ENCODE results near the gene CCDC127.
"Not testable (repeated sequence)": the region's sequence is repeated elsewhere in the genome, so short reads cannot be mapped to it uniquely, and the experiment has no call there.

Gene CCDC127, protein sequence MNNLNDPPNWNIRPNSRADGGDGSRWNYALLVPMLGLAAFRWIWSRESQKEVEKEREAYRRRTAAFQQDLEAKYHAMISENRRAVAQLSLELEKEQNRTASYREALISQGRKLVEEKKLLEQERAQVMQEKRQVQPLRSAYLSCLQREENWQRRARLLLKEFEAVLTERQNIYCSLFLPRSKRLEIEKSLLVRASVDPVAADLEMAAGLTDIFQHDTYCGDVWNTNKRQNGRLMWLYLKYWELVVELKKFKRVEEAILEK

DNA sequence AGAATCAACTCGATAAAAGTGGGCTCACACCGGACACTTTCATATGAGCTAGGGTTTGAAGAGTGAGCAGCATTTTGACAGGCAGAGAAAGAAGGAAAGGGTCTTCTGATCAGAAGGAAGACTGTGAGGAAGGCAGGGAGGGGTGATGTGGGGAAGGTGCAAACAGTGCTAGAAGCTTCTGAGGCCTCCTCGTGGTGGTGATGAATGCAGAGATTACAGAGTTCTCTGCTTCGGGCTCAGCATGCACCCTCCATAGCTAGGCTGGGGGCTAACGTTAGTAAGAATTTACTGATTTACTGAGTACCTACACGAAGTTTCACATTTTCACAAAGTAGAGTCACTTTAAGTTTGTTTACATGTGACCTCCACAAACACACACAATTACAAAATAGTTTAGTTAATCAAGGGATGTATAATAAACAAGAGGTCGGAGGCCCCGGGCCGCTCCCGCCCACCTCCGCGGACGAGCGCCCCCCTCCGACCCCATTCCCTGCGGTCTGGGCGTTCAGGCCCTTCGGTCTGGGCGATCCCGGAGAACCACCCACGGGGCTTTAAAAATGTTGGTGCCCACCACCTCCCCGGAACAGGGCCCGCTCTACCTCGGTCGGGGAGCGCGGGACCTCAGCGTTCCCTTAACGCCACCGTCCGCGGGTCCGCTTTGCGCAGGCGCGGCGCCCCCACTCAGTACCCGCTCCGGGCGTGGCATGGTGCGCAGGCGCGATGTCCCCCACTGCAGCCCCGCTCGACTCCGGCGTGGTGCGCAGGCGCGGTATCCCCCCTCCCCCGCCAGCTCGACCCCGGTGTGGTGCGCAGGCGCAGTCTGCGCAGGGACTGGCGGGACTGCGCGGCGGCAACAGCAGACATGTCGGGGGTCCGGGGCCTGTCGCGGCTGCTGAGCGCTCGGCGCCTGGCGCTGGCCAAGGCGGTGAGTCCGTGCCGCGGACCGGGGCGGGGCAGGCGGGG, at the start of gene CCDC127, which contains the start of gene SDHA:
TSS of gene CCDC127 (minus strand) at position 660 of the 963 bp plus-strand sequence. CDS start 1,304 bp downstream, outside the sequence.
TSS of gene SDHA (plus strand) at position 827 of the 963 bp plus-strand sequence. CDS start at position 863, 36 bp downstream.
- peak; percentile 99 for DNase-seq

DNA sequence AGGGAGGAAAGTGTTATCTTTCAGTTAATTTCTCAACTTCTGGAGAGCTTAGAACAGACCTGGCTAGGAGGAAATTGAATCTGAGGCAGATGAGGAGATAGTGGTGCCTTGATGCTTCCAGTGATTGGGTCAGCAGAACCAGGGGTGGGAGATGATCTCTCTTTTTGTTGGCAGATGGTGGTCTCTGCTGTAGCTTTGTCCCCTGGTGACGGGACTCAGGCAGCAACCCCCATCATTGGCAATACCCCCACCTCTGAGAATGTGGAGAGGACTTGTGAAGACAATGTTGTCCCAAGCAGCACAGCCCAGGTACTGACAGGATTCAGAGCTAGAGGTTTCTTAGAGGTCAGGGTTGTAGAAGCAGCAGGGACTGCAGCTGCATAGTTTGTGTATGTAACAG, 49.8 kb upstream of the CCDC127 start:
- no peak for DNase-seq

DNA sequence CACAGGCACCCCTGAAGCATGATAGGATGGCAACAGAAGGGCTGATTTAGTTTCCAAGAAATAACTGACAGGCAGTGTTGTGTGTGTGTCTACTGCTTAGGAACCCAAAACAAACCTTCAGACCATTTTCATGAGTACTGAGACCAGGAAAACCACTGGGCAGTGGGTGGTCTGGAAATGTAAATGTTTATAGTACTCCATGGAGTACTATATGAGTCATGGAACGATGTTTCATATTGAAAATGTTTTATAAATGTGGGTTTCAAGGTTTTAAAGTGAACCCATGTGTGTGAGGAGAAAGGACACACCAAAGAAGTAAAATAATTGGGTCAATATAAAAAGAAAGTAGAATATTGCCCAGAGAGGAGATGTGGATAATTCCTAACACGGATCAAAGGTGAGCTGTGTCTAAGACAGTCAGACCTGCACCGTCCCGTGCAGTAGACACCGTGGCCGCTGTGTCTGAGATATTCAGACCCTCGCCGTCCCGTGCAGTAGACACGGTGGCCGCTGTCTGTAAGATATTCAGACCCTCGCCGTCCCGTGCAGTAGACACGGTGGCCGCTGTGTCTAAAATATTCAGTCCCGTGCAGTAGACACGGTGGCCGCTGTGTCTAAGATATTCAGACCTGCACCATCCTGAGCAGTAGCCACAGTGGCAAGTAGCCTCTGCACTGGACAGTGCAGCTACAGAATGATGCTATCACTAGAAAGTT, 48.5 kb upstream of the CCDC127 start:
- not testable (repeated sequence) for DNase-seq

DNA sequence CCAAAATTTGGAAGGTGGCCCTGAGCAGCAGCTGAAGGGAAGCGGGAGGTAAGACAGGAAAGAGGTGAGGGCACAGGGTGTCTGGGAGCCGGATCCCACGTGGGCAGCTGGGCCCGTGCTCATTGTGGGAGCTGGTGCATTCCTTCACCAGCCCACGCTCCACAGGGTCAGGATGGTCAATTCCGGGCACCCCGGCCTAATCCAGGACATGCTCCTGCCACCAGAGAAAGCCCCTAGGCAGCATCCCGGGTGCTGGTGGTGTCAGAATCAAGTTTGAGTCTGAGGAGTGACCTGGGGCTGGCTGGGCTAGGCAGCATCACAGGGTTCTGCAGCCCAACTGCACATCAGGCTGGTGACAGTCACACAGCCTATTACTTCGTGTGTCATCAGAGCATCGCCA, 46.4 kb upstream of the CCDC127 start:
- no peak for DNase-seq

DNA sequence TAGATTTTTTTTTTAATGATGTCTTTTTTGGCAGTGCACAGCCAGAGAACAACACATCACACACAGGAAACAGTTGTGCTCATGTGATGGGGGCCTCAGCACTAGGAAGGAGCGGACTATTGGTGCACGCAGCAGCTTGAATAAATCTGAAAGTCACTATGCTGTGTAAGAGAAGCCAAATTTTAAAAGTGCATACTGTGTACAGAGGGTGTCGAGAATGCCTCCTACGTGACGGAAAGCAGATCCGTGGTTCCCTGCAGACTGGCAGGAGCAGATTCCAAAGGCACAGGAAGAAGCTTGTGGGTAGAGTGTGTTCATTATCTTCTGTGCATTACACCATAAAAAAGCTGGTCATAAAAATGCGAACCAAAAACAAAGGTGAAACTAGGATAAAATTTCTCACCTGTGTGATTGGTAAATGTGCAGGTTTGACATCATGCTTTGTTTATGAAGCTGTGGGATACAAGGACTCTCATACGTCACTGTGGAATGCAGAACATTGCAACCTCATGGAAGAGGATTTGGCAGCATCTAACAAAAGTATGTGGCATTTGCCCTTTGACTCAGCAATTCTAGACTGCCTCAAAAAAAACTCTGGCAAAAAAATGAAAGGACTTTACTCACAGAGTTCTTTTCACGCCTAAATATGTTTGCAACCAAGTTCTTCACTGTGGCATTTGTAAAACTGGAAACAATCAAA, 45.5 kb upstream of the CCDC127 start:
- DNase-seq, result not testable (repeated sequence)

DNA sequence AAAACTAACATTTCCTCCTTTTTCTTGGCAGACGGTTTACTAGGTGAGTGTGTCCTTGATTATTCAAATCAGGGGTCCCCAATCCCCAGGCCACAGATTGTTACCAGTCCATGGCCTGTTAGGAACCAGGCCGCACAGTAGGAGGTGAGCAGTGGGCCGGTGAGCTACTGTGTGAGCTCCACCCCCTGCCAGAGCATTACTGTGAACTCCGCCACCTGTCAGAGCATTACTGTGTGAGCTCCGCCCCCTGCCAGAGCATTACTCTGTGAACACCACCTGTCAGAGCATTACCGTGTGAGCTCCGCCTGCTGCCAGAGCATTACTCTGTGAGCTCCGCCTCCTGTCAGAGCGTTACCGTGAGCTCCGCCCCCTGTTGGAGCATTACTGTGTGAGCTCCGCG, 39.2 kb upstream of the CCDC127 start:
- DNase-seq, result no peak

DNA sequence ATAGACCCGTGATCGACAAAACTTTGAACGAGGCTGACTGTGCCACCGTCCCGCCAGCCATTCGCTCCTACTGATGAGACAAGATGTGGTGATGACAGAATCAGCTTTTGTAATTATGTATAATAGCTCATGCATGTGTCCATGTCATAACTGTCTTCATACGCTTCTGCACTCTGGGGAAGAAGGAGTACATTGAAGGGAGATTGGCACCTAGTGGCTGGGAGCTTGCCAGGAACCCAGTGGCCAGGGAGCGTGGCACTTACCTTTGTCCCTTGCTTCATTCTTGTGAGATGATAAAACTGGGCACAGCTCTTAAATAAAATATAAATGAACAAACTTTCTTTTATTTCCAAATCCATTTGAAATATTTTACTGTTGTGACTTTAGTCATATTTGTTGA, 38.4 kb upstream of the CCDC127 start:
- not testable (repeated sequence) for DNase-seq

DNA sequence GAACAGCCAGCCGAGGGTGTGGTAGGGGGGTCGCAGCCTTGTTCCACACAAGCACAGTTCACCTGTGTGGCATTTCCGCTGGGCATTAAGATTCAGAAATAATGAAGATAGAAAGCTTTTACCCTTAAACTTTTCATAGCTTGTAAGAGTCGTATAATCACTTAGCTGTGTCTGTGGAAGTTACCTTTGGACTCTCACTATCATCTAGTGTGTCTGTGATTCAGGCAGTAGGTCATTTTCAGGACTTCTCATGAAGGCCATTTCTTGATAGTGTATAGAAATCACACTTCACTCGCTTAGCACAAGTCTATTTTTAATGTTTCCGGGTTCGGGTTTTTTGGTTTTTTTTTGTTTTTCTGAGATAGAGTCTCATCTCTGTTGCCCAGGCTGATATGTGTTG, 37.2 kb upstream of the CCDC127 start:
- not testable (repeated sequence) for DNase-seq

DNA sequence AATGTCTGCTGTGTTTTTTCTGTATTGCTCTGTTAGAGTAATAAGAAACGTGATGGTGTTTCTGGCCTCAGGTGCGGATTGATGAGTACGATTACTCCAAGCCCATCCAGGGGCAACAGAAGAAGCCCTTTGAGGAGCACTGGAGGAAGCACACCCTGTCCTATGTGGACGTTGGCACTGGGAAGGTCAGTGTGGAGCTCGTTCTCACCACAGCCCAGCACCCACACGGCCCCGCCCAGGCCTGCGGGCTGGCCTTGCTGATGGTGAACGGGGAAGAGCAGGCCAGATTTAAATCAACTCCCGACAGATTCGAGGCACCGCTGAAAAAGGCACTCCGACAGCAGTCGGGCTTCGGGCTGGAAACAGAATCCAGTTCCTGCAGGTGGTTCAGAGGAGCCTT, 36.4 kb upstream of the CCDC127 start:
- not testable (repeated sequence) for DNase-seq

DNA sequence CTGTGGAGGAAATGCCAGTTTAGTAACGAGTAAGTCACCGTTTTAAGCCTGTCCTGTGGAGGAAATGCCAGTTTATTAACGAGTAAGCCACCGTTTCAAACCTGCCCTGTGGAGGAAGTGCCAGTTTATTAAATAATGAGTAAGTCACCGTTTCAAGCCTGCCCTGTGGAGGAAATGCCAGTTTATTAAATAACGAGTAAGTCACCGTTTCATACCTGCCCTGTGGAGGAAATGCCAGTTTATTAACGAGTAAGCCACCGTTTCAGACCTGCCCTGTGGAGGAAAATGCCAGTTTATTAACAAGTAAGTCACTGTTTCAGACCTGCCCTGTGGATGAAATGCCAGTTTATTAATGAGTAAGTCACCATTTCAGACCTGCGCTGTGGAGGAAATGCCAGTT, 34.6 kb upstream of the CCDC127 start:
- no peak for DNase-seq

DNA sequence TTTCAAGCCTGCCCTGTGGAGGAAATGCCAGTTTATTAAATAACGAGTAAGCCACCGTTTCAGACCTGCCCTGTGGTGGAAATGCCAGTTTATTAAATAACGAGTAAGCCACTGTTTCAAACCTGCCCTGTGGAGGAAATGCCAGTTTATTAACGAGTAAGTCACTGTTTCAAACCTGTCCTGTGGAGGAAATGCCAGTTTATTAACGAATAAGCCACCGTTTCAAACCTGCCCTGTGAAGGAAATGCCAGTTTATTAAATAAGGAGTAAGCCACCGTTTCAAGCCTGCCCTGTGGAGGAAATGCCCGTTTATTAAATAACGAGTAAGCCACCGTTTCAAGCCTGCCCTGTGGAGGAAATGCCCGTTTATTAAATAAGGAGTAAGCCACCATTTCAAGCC, 34.0 kb upstream of the CCDC127 start:
- not testable (repeated sequence) for DNase-seq

DNA sequence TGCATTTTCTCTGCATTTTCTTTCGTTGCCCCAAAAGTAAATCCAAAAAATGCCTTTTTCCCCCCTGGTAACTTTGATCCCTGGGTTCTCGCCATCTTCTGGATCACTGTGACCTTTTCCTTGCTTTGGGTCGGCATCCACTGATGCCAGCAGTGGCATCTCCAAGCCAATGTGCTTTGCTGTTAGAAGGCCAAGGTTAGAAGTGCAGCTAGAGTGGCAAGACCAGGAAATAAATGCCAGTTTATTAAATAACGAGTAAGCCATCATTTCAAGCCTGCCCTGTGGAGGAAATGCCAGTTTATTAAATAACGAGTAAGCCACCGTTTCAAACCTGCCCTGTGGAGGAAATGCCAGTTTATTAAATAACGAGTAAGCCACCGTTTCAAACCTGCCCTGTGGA, 33.6 kb upstream of the CCDC127 start:
- DNase-seq, result not testable (repeated sequence)

DNA sequence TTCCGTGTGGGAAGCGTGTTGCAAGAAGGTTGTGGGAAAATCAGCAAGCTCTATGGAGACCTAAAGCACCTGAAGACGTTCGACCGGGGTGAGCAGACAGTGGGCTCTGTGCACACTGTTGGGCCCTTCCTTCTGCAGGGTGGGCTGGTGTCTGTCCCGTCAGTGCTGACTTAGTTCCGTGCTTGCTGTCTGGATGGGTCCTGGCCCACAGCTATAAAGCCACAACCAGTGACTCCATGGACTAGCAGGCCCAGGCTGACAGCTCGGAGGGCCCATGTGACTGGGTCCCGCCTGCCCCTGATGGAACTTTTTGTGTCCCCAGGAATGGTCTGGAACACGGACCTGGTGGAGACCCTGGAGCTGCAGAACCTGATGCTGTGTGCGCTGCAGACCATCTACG, 33.1 kb upstream of the CCDC127 start:
- not testable (repeated sequence) for DNase-seq

DNA sequence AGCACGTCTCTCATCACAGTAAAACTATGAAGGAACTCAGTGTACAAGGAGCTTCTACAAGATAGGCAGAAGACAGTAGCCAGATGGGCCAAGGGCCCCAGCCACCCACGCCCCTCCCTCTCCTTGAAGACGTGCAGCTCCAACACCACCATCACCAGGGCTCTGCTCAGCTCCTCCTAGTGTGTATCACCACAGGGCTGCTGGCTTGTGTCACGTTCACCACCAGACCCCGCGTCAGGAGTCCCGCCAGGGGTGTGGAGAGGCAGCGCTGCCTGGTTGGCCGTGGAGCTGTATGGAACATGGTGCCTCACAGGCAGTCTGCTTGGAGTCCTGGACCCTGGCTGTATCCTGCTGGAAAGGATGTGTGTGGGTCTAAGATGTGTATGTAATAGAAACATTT, 32.4 kb upstream of the CCDC127 start:
- DNase-seq, result not testable (repeated sequence)

DNA sequence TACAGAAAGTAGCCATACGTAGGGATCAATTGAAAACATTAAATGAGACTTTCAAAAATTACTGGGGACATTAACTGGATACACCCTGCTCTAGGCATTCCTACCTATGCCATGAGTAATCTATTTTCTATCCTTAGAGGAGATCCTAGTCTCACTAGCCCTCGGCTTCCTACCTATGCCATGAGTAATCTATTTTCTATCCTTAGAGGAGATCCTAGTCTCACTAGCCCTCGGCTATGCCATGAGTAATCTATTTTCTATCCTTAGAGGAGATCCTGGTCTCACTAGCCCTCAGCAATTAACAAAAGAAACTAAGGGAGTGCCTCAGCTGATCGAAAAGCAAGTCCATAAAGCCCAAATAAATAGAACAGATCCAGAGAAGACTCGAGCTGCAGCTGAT, 27.8 kb upstream of the CCDC127 start:
- DNase-seq, result not testable (repeated sequence)

DNA sequence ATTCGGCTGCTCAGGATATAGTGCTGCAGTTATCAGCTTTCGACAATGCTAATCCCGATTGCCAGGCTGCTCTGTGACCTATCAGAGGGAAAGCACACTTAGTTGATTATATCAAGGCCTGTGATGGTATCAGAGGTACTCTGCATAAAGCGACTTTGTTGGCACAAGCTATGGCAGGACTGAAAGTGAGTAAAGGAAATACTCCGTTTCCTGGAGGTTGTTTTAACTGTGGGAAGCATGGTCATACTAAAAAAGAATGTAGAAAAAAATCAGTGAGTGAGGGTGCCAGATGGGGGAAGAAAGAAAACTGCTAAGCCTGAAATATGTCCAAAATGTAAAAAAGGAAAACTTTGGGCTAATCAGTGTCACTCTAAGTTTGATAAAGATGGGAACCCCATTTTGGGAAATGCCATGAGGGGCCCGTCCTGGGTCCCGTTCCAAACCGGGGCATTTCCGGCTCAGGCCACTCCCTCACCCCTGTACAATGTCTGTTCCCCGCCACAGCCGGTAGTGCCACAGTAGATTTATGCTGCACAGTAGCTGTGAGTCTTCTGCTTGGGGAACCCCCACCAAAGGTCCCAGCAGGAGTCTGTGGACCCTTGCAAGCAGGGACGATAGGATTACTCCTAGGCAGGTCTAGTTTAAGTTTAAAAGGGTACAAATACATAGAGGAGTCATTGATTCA, 25.9 kb upstream of the CCDC127 start:
- not testable (repeated sequence) for DNase-seq

DNA sequence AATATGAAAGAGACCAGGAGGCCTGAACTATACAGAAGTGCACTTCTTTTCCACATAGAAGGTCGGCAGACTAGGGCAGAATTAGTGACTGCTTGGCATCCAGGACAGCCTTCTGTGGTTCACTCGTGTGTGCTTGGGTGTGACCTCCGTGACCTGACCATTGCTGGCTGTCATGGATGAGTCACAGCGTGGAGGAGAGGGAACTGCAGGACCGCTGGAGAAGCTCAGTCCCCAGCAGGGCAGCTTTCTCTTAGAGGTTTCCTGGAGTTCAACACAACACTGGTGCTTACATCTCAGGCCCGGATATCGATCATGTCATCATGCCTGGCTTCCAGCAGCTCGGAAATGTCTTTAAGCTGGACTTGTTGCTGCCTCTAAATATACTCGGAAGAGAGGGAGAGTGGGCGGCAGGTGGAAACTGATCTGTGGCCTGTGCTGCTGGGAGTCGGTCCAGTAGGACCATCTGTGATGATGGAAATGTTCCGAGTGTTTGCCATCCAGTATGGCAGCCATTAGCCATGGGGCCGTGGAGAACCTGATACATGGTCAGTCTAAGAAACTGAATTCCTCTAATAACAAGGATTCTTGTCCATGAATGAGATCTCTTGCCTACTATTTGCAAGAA, 23.2 kb upstream of the CCDC127 start:
- not testable (repeated sequence) for DNase-seq

DNA sequence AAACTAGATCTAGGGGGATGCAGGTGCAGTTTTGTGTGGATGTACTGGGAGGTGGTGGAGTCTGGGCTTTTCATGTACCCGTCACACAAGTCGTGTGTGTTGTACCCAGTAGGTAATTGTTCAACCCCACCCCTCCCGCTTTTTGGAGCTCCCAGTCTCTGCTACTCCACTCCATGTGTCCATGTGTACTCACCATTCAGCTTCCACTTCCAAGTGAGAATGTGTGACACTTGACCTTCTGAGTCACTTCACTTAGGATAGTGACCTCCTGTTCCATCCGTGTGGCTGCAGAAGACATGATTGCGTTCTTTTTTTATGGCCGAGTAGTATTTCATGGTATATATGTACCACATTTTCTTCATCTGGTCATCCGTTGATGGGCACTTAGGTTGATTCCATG, 22.6 kb upstream of the CCDC127 start:
- not testable (repeated sequence) for DNase-seq

DNA sequence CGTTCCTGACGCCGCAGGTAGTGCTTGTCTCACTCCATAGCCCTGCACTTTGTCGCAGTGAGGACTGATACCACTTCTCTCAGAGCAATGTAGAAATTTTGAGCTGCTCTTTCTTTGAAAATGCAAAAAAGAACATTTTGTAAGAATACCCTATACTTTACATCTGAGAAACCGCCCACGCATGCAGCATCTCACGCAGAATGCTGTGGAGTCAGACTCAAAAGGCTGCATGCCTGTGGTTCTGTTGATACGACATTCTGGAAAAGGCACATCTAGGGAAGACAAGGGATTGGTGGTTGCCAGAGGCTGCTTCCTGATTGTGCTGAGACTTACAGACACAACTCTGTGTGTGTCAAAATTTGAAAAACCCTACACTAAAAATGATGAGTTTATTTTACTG, 20.0 kb upstream of the CCDC127 start:
- not testable (repeated sequence) for DNase-seq

DNA sequence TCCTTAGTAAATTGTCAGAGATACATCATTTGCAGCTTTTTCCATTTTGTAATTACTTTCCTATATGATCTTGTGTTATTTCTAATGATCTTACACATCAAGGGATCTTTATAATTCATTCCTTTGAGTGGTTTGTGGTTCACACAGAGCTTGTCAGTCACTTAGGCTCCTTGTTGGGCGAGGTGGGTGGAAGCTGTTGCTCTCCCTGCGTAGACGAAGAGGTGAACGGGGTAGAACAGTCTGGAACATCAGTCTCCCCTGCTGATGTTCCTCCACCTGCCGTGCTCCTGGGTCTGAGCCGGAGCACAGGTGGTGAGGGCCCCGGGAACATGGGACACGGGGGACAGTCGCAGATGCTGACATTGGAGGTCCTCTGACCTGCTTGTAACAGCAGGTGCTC, 17.6 kb upstream of the CCDC127 start:
- DNase-seq, result not testable (repeated sequence)

DNA sequence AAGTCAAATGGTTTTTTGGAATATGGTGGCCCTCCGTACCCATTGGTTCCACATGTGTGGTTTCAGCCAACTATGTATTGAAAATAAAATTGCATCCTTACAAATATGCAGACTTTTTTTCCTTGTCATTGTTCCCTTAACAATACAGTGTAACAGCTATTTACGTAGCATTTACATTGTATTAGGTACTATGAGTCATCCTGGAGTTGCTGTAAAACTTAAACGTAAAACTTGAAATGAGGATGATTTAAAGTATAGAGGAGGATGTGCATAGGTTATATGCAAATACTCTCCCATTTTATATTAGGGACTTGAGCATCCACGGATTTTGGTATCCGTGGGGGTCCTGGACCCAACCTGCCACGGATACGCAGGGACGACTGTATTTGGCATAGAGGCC, 16.5 kb upstream of the CCDC127 start:
- DNase-seq, result no peak
